Stimulated activated CD4-positive, alpha-beta T cell treated with anti-CD3 and anti-CD28 coated beads, Interleukin-4, amount 100 ng/mL, for 48 hours (primary cell): Measurements from ENCODE around the gene NLRP3.
"Not testable (repeated sequence)": the region's sequence is repeated elsewhere in the genome, so short reads cannot be mapped to it uniquely, and the experiment has no call there.

ENCODE experiments used
- DNase-seq, 2 donors: peaks; one replicate each; pipeline ENCODE4 v3.0.0-alpha.2; 2020; ENCODE audit warnings: low read depth in 2 of 2

NLRP3 gene

GRCh38 chr1:247415423-247416361 lies at the start of gene NLRP3:
Gene NLRP3, plus strand, starts transcription at chr1:247416173. Its CDS starts 2,628 bp downstream, at chr1:247418801.
- DNase-seq: no peak

- not testable (repeated sequence) for DNase-seq
Observed at GRCh38 chr1:247366345-247366744, 49.6 kb upstream of the NLRP3 start.

DNA sequence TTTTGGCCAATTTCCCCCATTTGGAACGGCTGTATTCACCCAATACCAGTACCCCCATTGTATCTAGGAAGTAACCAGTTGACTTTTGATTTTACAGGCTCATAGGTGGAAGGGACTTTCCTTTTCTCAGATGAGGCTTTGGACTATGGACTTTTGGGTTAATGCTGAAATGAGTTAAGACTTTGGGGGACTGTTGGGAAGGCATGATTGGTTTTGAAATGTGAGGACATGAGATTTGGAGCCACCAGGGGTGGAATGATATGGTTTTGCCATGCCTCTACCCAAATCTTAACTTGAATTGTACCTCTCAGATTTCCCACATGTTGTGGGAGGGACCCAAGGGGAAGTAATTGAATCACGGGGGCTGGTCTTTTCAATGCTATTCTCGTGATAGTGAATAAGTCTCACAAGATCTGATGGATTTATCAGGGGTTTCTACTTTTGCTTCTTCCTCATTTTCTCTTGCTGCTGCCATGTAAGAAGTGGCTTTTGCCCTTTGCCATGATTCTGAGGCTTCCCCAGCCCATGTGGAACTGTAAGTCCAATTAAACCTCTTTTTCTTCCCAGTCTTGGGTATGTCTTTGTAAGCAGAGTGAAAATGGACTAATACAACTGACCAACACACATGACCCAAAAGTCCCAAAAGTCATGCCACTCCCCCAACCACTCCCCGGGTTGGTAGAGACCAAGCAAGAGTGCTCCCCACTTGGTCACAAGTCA lies 48.9 kb upstream of the NLRP3 start:
- no peak for DNase-seq

- DNase-seq: no peak
Observed at GRCh38 chr1:247367786-247368422, 48.1 kb upstream of the NLRP3 start.

- DNase-seq: no peak
Observed at GRCh38 chr1:247368490-247369145, 47.4 kb upstream of the NLRP3 start.

DNA sequence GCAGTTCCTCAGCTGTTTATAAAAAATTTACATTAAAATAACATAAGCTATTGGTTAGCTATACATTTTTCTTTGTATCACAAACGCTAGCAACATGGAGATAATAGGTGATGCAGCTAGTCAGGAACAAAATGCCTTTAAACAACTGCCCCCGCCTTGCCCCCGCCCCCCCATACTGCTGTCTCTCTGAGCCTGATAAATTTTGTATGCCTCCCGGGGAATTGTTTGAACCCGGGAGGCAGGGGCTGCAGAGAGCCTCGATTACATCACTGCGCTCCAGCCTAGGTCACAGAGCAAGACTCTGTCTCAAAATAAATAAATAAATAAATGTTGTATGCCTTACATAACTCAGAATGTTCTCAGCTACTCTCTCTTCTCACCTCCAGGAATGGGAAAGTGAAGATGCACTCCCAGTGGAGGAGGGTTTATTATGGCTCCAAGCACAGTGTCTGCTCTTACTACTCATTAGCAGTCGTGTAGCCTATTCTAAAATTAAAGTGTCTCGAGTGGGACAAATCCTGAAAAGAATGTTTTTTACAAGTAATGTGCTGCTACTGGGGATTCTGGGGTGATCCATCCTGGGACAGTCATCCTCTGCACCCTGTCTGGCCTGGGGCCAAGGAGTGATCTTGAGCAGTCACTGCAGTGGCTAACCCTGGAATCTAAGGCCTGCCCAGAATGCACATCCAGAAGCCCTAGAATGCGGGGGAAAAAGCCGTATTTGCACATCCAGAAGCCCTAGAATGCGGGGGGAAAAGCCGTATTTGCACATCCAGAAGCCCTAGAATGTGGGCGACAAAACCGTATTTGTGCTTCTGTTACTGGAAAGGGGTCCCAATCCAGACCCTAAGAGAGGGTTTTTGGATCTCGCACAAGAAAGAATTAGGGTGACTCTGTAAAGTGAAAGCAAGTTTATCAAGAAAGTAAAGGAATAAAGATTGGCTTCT lies 44.9 kb upstream of the NLRP3 start:
- no peak for DNase-seq

- no peak for DNase-seq
Observed at GRCh38 chr1:247371801-247372259, 44.1 kb upstream of the NLRP3 start.

DNA sequence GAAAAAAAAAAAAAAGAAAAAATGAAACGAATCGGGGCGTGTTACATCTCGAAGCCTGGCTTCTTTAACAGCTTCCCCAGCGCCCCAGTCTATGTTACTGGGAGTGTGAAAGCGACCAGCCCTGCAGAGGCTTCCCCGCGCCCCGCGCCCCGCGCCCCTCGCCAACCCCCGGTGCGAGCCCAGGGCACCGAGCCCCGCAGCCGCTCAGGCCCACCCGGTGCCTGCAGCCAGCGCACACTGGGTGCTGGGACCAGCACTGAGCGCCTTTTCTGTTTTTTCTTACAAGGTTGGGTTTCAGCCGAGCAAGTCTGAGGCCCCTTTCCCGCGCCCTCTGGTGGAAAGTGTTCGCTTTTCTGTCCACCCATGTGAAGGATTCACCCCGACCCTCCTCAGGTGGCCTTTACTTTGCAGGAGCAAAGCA lies 42.2 kb upstream of the NLRP3 start:
- DNase-seq: peak; percentile 20 to 47

- DNase-seq: not testable (repeated sequence)
Observed at GRCh38 chr1:247374651-247375334, 41.2 kb upstream of the NLRP3 start.

- no peak for DNase-seq
Observed at GRCh38 chr1:247375747-247376146, 40.2 kb upstream of the NLRP3 start.

- DNase-seq: no peak
Observed at GRCh38 chr1:247376659-247377058, 39.3 kb upstream of the NLRP3 start.

GRCh38 chr1:247377656-247378055 lies 38.3 kb upstream of the NLRP3 start:
- DNase-seq: not testable (repeated sequence)

DNA sequence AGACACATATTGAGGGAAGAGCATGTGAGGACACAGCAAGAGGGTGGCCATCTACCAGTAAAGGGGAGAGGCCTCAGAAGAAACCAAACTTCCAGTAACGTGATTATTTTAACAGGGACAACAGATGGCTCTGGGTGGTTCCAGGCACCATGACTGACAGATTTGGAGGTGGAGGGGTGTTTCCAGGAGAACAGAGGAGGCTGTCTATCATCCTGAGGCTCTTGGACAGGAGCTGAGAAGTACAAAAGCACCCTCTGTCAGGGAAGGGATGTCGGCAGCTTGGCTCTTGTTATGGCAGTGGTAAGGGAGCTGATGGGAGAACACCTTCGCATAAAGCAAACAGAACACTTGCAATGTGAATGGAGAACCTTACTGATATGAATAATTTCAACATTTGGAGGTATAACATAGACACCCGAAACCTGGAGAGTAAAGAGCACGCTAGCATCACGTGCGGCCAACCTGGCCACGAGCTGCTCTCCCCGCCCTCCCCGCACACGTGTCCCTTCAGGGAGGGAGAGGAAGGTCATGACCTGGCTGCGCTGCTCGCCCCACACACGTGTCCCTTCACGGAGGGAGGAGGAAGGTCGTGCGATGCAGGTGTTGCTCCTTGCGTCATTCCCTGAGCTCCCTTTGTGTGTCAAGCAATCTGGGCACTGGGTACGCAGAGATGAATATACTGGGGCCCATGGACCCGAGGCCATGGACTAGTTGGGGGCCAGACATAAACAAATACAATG lies 37.5 kb upstream of the NLRP3 start:
- no peak for DNase-seq

DNA sequence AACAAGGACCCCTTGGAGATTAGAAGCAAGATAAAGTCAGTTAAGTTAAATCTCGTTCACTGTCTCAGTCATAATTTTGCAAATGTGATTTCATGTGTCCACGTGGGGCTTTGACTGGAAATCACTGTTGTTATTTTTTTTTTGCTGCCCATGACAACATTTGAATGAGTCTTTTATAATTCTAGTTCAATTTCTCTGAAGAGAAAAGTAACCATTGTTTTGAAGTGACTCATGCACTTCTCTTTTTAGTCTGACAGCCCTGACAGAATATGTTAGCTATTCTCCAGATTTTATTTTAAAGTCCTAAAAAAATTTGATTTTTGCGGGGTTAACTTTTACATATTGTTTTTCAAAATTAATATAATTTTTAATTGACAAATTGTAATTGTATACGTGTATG lies 30.7 kb upstream of the NLRP3 start:
- no peak for DNase-seq

GRCh38 chr1:247386217-247386616 lies 29.8 kb upstream of the NLRP3 start:
- DNase-seq: peak in 1 of 2 donors; percentile 42

DNA sequence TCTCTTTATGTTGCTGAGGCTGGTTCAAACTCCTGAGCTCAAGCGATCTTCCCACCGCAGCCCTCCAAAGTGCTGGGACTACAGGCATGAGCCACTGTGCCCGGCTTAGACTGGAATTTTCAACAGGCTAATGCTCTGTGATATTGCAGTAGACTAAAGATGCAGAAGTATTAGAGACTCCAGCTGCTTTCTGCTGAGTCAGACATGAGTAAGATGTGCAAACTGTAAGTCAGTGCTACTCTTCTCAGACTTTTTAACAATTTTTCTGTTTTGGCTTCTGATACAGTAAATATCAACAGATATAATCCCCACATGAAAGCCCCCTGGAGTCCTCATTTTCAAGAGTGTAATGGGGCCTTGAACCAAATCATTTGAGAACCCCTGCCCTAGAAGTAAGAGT lies 29.3 kb upstream of the NLRP3 start:
- DNase-seq: no peak

DNA sequence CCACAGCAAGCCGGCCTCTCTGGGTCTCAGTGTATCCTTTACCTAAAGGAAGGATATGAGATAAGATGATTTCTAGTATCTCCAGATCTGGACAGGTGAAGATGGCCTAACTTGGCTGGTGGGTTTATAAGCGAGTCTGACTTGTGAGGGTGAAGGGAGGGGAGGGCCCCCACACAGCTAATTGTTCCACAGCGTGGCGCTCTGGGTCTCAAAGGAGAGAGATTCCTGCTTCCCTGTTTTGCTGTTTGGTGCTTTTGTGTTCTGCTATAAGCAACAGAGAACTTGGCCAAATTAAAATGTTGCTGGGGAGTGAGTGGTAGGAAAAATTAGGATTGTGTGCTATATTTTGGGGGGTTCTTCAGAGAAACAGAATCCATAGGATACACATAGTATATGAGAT lies 28.9 kb upstream of the NLRP3 start:
- no peak for DNase-seq

GRCh38 chr1:247387565-247387964 lies 28.4 kb upstream of the NLRP3 start:
- no peak for DNase-seq

GRCh38 chr1:247390116-247390791 lies 25.7 kb upstream of the NLRP3 start:
- DNase-seq: peak; percentile 72 to 77
